GM23338 (cell line): ENCODE measurements around the gene GDA.

Experiments
- CREB1 ChIP-seq: fragments of 250-450 bp; sonication (Bioruptor Pico); IDR thresholded peaks from 2 replicates; pipeline ENCODE4 v1.5.0; 2020; ENCODE audit warnings: low read depth, mild to moderate bottlenecking, moderate library complexity
- EZH2 ChIP-seq: fragments of 200-600 bp; sonication (generic); IDR thresholded peaks from one replicate; pipeline ENCODE4 v1.8.0; 2017; ENCODE audit warnings: antibody characterized with exemption, mild to moderate bottlenecking, low read depth; ENCODE audit not compliant: unreplicated experiment
- EZH2phosphoT487 ChIP-seq: fragments of 200-600 bp; sonication (generic); IDR thresholded peaks from one replicate; pipeline ENCODE4 v1.8.1; 2018; ENCODE audit warnings: antibody characterized with exemption; ENCODE audit not compliant: unreplicated experiment
- JUNB ChIP-seq: IDR thresholded peaks from one replicate; pipeline ENCODE4 v1.6.1; 2016; ENCODE audit warnings: antibody characterized with exemption; ENCODE audit not compliant: unreplicated experiment
- NANOG ChIP-seq: IDR thresholded peaks from 2 replicates; pipeline ENCODE4 v1.6.1; 2016; ENCODE audit warnings: antibody characterized with exemption, borderline replicate concordance
- POLR2AphosphoS5 ChIP-seq: IDR thresholded peaks from 2 replicates; pipeline ENCODE4 v1.6.1; 2016; ENCODE audit warnings: antibody characterized with exemption, low read depth
- TF ChIP-seq, protein P1 (sequence below), 2 experiments: fragments of 200-600 bp in 1 of 2; sonication (generic) in 1 of 2; conservative IDR thresholded peaks; 2 replicates each; pipeline versions ENCODE4 v1.5.1 to v1.6.1; 2016 to 2017; ENCODE audit warnings: antibody characterized with exemption in 2 of 2, low read depth in 2 of 2, mild to moderate bottlenecking in 2 of 2, moderate library complexity in 1 of 2
- TF ChIP-seq, protein P2 (sequence below): IDR thresholded peaks from one replicate; pipeline ENCODE4 v1.6.1; 2018; ENCODE audit warnings: antibody characterized with exemption; ENCODE audit not compliant: unreplicated experiment
- TF ChIP-seq, protein P3 (sequence below): IDR thresholded peaks from 2 replicates; pipeline ENCODE4 v1.6.1; 2016; ENCODE audit warnings: antibody characterized with exemption

DNA sequence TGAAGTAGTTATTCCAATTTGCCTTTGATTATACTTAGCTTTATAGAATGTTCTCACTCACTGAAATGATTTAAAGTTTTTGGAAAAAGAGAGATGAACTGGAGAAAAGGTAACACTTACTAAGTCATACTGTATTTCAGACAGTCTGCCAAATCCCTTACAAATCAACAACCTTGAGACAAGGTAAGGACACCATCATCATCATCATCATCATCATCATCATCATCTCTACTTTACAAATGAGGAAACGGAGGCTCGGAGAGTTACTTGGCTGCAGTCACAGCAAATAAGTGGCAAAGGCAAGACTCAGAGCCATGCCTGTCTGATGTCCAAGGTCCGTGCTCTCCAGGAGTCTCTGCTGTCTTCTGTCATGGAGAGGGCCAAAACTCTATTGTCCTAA is 9.4 kb downstream of the GDA start:
- TF ChIP-seq, protein P1, sequence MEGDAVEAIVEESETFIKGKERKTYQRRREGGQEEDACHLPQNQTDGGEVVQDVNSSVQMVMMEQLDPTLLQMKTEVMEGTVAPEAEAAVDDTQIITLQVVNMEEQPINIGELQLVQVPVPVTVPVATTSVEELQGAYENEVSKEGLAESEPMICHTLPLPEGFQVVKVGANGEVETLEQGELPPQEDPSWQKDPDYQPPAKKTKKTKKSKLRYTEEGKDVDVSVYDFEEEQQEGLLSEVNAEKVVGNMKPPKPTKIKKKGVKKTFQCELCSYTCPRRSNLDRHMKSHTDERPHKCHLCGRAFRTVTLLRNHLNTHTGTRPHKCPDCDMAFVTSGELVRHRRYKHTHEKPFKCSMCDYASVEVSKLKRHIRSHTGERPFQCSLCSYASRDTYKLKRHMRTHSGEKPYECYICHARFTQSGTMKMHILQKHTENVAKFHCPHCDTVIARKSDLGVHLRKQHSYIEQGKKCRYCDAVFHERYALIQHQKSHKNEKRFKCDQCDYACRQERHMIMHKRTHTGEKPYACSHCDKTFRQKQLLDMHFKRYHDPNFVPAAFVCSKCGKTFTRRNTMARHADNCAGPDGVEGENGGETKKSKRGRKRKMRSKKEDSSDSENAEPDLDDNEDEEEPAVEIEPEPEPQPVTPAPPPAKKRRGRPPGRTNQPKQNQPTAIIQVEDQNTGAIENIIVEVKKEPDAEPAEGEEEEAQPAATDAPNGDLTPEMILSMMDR (conservative IDR thresholded peaks at IDR 0.05; ENCODE audit: low read depth in 2 of 2) = no peak
- TF ChIP-seq EZH2 = no peak
- no peak for TF ChIP-seq EZH2phosphoT487
- TF ChIP-seq POLR2AphosphoS5 = no peak
- TF ChIP-seq, protein P2, sequence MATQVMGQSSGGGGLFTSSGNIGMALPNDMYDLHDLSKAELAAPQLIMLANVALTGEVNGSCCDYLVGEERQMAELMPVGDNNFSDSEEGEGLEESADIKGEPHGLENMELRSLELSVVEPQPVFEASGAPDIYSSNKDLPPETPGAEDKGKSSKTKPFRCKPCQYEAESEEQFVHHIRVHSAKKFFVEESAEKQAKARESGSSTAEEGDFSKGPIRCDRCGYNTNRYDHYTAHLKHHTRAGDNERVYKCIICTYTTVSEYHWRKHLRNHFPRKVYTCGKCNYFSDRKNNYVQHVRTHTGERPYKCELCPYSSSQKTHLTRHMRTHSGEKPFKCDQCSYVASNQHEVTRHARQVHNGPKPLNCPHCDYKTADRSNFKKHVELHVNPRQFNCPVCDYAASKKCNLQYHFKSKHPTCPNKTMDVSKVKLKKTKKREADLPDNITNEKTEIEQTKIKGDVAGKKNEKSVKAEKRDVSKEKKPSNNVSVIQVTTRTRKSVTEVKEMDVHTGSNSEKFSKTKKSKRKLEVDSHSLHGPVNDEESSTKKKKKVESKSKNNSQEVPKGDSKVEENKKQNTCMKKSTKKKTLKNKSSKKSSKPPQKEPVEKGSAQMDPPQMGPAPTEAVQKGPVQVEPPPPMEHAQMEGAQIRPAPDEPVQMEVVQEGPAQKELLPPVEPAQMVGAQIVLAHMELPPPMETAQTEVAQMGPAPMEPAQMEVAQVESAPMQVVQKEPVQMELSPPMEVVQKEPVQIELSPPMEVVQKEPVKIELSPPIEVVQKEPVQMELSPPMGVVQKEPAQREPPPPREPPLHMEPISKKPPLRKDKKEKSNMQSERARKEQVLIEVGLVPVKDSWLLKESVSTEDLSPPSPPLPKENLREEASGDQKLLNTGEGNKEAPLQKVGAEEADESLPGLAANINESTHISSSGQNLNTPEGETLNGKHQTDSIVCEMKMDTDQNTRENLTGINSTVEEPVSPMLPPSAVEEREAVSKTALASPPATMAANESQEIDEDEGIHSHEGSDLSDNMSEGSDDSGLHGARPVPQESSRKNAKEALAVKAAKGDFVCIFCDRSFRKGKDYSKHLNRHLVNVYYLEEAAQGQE = no peak
- no peak for TF ChIP-seq NANOG
- no peak for TF ChIP-seq CREB1 (CRISPR knock-in tag)
- no peak for TF ChIP-seq JUNB
- TF ChIP-seq, protein P3, sequence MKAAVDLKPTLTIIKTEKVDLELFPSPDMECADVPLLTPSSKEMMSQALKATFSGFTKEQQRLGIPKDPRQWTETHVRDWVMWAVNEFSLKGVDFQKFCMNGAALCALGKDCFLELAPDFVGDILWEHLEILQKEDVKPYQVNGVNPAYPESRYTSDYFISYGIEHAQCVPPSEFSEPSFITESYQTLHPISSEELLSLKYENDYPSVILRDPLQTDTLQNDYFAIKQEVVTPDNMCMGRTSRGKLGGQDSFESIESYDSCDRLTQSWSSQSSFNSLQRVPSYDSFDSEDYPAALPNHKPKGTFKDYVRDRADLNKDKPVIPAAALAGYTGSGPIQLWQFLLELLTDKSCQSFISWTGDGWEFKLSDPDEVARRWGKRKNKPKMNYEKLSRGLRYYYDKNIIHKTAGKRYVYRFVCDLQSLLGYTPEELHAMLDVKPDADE = no peak
